GM12873 (cell line): ENCODE results near the gene HSFX4.

ENCODE experiments used
- CTCF ChIP-seq: IDR thresholded peaks from 2 replicates; pipeline ENCODE4 v1.5.1; 2012; ENCODE audit warnings: low read depth, mild to moderate bottlenecking, moderate library complexity, low read length, control low read depth; ENCODE audit not compliant: insufficient read depth; ENCODE audit errors: missing control alignments

HSFX4 gene

GRCh38 chrX:149962859-149963757 lies 33.7 kb downstream of the HSFX4 start:
- peak; percentile 78 for TF ChIP-seq CTCF

DNA sequence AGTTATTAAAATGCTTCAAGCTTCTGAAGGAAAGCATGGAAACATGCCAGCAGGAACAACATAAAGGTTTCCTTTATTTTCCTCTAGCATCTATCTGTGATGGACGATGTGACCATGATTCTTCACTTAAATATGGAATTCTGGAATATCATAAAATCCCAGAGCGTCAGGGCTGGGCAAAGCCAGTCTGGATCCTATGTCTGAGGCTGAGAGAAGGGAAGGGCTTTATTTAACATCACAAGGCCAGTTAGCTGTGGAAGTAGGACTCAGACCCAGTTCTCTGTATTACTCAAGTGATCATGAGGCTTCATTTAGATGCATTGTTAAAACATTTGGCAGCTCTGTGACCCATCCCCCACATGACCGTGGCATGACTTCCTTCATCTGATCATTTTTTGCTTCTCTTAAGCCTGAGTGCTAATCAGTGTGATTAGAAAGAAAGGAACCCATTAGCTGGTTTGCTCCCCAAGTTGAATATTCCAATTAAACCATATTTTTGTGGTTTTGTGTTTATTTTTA lies 49.8 kb downstream of the HSFX4 start:
- no peak for TF ChIP-seq CTCF
